ENCODE results near the gene DDIT3. TPM values are rescaled to one million over a fixed set of nuclear protein-coding genes. Genes with fewer than 3 reads are reported as not detected.

DDIT3 gene
- polyA plus RNA-seq, 1 donor from 2014 or later, result 24.0 TPM

DNA sequence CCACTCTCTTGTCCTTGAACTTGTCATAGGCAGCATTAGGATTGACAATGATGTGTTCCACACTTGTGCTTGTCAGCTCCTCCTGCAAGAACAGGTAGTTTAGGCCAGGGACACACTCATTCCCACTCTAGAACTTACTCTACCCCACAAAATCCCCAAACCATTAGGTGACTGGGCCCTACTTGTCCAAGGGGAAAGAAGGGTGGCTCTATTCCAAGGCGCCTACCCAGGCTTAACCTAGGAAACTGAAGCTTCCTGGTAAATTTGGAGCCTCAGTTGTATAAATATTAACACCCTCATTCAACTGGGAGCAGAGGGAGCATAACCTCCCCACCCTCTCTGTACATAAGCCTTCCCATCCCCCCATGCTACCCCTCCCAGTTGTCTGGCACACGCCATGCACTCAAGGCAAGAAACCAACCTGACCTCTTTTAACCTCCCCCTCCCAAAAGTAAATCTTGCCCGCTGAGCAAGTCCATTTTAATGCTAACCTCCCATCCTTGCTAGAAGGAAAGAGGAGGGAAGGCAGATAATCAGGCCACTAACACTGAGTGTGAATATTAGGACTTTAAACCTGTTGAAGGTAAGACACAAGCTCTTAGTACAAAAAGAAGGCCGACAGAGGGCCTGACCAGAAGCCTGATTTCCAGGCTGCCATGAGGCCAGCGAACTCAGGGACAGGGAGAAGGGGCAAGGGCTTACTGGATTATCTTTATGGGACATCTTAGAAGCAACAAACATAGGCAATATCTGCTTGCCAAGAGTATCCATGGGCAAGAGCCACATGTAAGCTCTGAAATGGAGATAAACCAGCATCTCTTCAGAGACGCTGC lies 15.7 kb upstream of the DDIT3 start:
- no peak overlapping the region for H3K9ac ChIP-seq (ENCODE audit: low read length)
- H3K9me2 ChIP-seq (ENCODE audit: insufficient read depth, low read length), result no peaks in the 10 kb centered on the region
- no peak overlapping the region for H3K27ac ChIP-seq (ENCODE audit: low read length)
- no peak overlapping the region for H3K4me3 ChIP-seq (ENCODE audit: low read length)
- no peaks in the 10 kb centered on the region for H3K9me3 ChIP-seq (ENCODE audit: low read length)
- no peak overlapping the region for H2AFZ ChIP-seq (ENCODE audit: low read depth, low read length)
- H3K4me2 ChIP-seq (ENCODE audit: low read length), result no peak overlapping the region
- no peaks in the 10 kb centered on the region for H4K20me1 ChIP-seq (ENCODE audit: insufficient read depth)
- peaks cover 1% of the 10 kb centered on the region for H3K79me2 ChIP-seq (replicated peaks; ENCODE audit: insufficient read depth, low read length)
- no peaks in the 10 kb centered on the region for H3K36me3 ChIP-seq (ENCODE audit: insufficient read depth, low read length)
- H3F3A ChIP-seq (ENCODE audit: insufficient read depth, low read length, poor library complexity, severe bottlenecking), result no peaks in the 10 kb centered on the region
- TF ChIP-seq RAD21 (conservative IDR thresholded peaks at IDR 0.05) (no peak), MXI1 (conservative IDR thresholded peaks at IDR 0.05; ENCODE audit: poor library complexity, severe bottlenecking) (no peak), TAF1 (IDR thresholded peaks at IDR 0.05; ENCODE audit: low read depth) (no peak), SMC3 (conservative IDR thresholded peaks at IDR 0.05; ENCODE audit: poor library complexity) (no peak), EZH2 (IDR thresholded peaks at IDR 0.05; ENCODE audit: borderline replicate concordance, insufficient read depth, low read length, poor library complexity, severe bottlenecking) (no peak)
- TF ChIP-seq, protein P1, sequence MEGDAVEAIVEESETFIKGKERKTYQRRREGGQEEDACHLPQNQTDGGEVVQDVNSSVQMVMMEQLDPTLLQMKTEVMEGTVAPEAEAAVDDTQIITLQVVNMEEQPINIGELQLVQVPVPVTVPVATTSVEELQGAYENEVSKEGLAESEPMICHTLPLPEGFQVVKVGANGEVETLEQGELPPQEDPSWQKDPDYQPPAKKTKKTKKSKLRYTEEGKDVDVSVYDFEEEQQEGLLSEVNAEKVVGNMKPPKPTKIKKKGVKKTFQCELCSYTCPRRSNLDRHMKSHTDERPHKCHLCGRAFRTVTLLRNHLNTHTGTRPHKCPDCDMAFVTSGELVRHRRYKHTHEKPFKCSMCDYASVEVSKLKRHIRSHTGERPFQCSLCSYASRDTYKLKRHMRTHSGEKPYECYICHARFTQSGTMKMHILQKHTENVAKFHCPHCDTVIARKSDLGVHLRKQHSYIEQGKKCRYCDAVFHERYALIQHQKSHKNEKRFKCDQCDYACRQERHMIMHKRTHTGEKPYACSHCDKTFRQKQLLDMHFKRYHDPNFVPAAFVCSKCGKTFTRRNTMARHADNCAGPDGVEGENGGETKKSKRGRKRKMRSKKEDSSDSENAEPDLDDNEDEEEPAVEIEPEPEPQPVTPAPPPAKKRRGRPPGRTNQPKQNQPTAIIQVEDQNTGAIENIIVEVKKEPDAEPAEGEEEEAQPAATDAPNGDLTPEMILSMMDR (IDR thresholded peaks at IDR 0.05; ENCODE audit: poor library complexity, severe bottlenecking), result no peak
- TF ChIP-seq, protein P2, sequence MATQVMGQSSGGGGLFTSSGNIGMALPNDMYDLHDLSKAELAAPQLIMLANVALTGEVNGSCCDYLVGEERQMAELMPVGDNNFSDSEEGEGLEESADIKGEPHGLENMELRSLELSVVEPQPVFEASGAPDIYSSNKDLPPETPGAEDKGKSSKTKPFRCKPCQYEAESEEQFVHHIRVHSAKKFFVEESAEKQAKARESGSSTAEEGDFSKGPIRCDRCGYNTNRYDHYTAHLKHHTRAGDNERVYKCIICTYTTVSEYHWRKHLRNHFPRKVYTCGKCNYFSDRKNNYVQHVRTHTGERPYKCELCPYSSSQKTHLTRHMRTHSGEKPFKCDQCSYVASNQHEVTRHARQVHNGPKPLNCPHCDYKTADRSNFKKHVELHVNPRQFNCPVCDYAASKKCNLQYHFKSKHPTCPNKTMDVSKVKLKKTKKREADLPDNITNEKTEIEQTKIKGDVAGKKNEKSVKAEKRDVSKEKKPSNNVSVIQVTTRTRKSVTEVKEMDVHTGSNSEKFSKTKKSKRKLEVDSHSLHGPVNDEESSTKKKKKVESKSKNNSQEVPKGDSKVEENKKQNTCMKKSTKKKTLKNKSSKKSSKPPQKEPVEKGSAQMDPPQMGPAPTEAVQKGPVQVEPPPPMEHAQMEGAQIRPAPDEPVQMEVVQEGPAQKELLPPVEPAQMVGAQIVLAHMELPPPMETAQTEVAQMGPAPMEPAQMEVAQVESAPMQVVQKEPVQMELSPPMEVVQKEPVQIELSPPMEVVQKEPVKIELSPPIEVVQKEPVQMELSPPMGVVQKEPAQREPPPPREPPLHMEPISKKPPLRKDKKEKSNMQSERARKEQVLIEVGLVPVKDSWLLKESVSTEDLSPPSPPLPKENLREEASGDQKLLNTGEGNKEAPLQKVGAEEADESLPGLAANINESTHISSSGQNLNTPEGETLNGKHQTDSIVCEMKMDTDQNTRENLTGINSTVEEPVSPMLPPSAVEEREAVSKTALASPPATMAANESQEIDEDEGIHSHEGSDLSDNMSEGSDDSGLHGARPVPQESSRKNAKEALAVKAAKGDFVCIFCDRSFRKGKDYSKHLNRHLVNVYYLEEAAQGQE (IDR thresholded peaks at IDR 0.05; ENCODE audit: borderline replicate concordance), result no peak
- no peaks in the 10 kb centered on the region for H3K27me3 ChIP-seq (ENCODE audit: insufficient read depth, low read depth, low read length)

DNA sequence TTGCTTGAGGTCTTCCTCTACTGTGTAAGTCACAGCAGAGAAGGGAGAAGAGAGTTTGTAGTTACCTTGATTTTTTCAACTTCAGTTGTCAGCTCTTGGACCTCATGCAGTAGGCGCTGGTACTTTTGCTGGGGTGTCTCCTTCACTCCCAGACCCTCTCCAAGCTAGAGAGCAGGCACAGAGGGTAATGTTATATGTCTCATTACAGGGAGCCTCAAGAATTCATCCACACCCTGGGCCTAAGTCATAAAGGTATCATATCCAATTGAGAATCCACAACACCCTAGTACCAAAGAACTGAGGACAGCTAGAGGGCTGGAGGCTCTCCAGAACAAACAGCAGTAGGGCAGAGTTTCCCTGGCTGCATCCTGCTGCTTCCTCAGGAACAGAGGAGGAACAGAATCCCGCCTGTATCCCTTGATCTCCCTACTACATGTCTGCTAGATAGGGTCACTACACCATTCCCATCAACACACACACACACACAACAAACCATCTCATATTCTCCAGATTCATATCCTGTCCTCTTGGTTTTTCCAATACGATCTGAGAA lies 14.8 kb upstream of the DDIT3 start:
- no peaks in the 10 kb centered on the region for H3F3A ChIP-seq (ENCODE audit: insufficient read depth, low read length, poor library complexity, severe bottlenecking)
- no peak overlapping the region for H3K9ac ChIP-seq (ENCODE audit: low read length)
- H4K20me1 ChIP-seq (ENCODE audit: insufficient read depth), result no peaks in the 10 kb centered on the region
- no peaks in the 10 kb centered on the region for H3K9me2 ChIP-seq (ENCODE audit: insufficient read depth, low read length)
- no peak overlapping the region for H3K27ac ChIP-seq (ENCODE audit: low read length)
- TF ChIP-seq EZH2 (IDR thresholded peaks at IDR 0.05; ENCODE audit: borderline replicate concordance, insufficient read depth, low read length, poor library complexity, severe bottlenecking), result no peak
- no peak for TF ChIP-seq TAF1 (IDR thresholded peaks at IDR 0.05; ENCODE audit: low read depth)
- TF ChIP-seq, protein P1 (IDR thresholded peaks at IDR 0.05; ENCODE audit: poor library complexity, severe bottlenecking), result no peak
- H2AFZ ChIP-seq (ENCODE audit: low read depth, low read length), result no peak overlapping the region
- no peak overlapping the region for H3K4me3 ChIP-seq (ENCODE audit: low read length)
- no peak overlapping the region for H3K4me2 ChIP-seq (ENCODE audit: low read length)
- no peaks in the 10 kb centered on the region for H3K27me3 ChIP-seq (ENCODE audit: insufficient read depth, low read depth, low read length)
- H3K79me2 ChIP-seq (replicated peaks; ENCODE audit: insufficient read depth, low read length), result no peaks in the 10 kb centered on the region
- no peaks in the 10 kb centered on the region for H3K36me3 ChIP-seq (ENCODE audit: insufficient read depth, low read length)
- H3K9me3 ChIP-seq (ENCODE audit: low read length), result no peaks in the 10 kb centered on the region
